CD4-positive, alpha-beta T cell treated with Interleukin-15 for 4 hours (primary cell): ENCODE data around the gene CERS3.

Source experiments
- DNase-seq: peaks from one replicate; pipeline ENCODE4 v3.0.0-alpha.2; 2020; ENCODE audit warnings: low spot score

The CERS3 gene

GRCh38 chr15:100383302-100384107 is 145.2 kb downstream of the CERS3 start:
- peak; percentile 28 for DNase-seq

GRCh38 chr15:100373942-100374341 is 154.8 kb downstream of the CERS3 start:
- no peak for DNase-seq

GRCh38 chr15:100373120-100373896 is 155.4 kb downstream of the CERS3 start:
- DNase-seq: no peak

- DNase-seq: no peak
Observed at GRCh38 chr15:100372739-100373119, 156.0 kb downstream of the CERS3 start.

GRCh38 chr15:100355342-100355741 is 173.4 kb downstream of the CERS3 start:
- no peak for DNase-seq

- no peak for DNase-seq
Observed at GRCh38 chr15:100353449-100353848, 175.3 kb downstream of the CERS3 start.

- no peak for DNase-seq
Observed at GRCh38 chr15:100350434-100351226, 178.1 kb downstream of the CERS3 start.
